Measurements from ENCODE around the gene MED13L. TPM values are rescaled to one million over a fixed set of nuclear protein-coding genes. Genes with fewer than 3 reads are reported as not detected.
A peak's percentile ranks its signal among the peaks of the same experiment; 100 is the strongest.

The MED13L gene
- polyA plus RNA-seq, 1 donor (not counting 4 experiments of a cell fraction or from before 2014, with no cell fraction given), result 31.7 TPM

DNA sequence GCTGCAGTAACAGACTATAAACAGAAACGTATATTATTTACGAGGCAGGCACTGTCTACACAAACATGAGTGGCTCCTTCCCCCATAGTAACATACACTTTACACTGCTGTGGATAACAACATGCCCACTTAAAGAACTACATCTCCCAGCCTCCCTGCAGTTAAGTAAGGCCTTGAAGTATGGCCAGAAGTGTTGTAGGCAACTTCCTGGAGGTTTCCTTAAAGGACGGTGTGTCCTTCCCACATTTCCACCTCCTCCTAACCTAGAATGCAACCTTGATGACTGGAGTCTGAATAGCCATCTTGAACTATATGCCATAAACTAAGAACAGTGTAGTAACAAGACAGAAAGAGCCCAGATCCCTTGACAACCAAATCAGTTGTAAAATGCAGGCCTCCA, 20.3 kb downstream of the MED13L start:
- DNase-seq (ENCODE audit: low read depth, low spot score), result no peak
- peaks cover 16% of the 10 kb centered on the region for H4K20me1 ChIP-seq (ENCODE audit: control insufficient read depth, extremely low read depth, insufficient read depth, low read length)
- H3K9me3 ChIP-seq (ENCODE audit: control insufficient read depth, low read depth, low read length), result no peaks in the 10 kb centered on the region
- H3K4me1 ChIP-seq (ENCODE audit: control insufficient read depth, extremely low read depth, insufficient read depth, low read length), result peaks cover 12% of the 10 kb centered on the region
- H3K27me3 ChIP-seq (ENCODE audit: control insufficient read depth, extremely low read depth, insufficient read depth, low read length), result no peaks in the 10 kb centered on the region
- peaks cover 99% of the 10 kb centered on the region for H3K79me2 ChIP-seq (ENCODE audit: control insufficient read depth, insufficient read depth, low read length)
- TF ChIP-seq CTCF (optimal IDR thresholded peaks at IDR 0.05 in 1 of 3, IDR thresholded peaks at IDR 0.05 in 1 of 3, conservative IDR thresholded peaks at IDR 0.05 in 1 of 3; ENCODE audit: extremely low read depth in 1 of 3, insufficient read depth in 2 of 3, low read length in 3 of 3) (no peak), EZH2 (IDR thresholded peaks at IDR 0.05; ENCODE audit: low read length) (no peak)
- dilution Hi-C loops (cut with MboI; ENCODE audit: extremely low pct_ligation_motif_present, low sequenced_read_pairs), result no loop called here
- H3K4me3 ChIP-seq (ENCODE audit: control insufficient read depth in 2 of 3, extremely low read depth in 1 of 3, insufficient read depth in 2 of 3, low read depth in 1 of 3, low read length in 3 of 3), result no peak overlapping the region
- H2AFZ ChIP-seq (ENCODE audit: control insufficient read depth, low read length), result peak overlapping the region; percentile 37
- peak; percentile 58 for FAIRE-seq
- H3K9ac ChIP-seq (ENCODE audit: control insufficient read depth, extremely low read depth, insufficient read depth, low read length), result no peak overlapping the region
- H3K27ac ChIP-seq (ENCODE audit: control insufficient read depth, insufficient read depth, low read length), result peak overlapping the region; percentile 43
- peak overlapping the region; percentile 54 for H3K4me2 ChIP-seq (ENCODE audit: control insufficient read depth, extremely low read depth, insufficient read depth, low read depth, low read length)
- no peaks in the 10 kb centered on the region for H3K36me3 ChIP-seq (ENCODE audit: control insufficient read depth in 2 of 2, extremely low read depth in 1 of 2, insufficient read depth in 2 of 2, low read length in 2 of 2)
- H3K9me1 ChIP-seq (ENCODE audit: control insufficient read depth, extremely low read depth, insufficient read depth, low read length), result peaks cover 4% of the 10 kb centered on the region

DNA sequence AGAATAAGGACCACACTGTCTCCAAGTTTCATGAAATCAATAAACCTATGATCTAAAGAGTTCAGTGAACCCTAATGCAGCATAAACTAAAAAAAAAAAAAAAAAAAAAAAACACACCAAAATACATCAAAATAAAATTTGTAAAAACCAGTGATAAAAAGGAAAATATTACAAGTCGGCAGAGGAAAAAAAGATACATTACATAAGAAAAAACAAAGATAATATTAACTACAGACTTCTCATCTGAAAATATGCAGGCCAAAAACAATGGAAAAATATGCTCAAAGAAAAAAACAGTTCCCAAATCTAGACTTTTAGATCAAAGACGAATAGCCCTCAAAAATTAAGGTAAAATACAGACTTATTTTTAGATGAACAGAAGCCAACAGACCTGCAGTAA, 27.6 kb downstream of the MED13L start:
- Histone ChIP-seq H3K4me1 (ENCODE audit: control insufficient read depth, extremely low read depth, insufficient read depth, low read length) (no peaks in the 10 kb centered on the region), H3K36me3 (ENCODE audit: control insufficient read depth in 2 of 2, extremely low read depth in 1 of 2, insufficient read depth in 2 of 2, low read length in 2 of 2) (no peaks in the 10 kb centered on the region), H3K27me3 (ENCODE audit: control insufficient read depth, extremely low read depth, insufficient read depth, low read length) (no peaks in the 10 kb centered on the region), H2AFZ (ENCODE audit: control insufficient read depth, low read length) (no peak overlapping the region), H3K4me2 (ENCODE audit: control insufficient read depth, extremely low read depth, insufficient read depth, low read depth, low read length) (no peak overlapping the region), H3K9me3 (ENCODE audit: control insufficient read depth, low read depth, low read length) (no peaks in the 10 kb centered on the region), H3K79me2 (ENCODE audit: control insufficient read depth, insufficient read depth, low read length) (peaks cover 96% of the 10 kb centered on the region), H3K9me1 (ENCODE audit: control insufficient read depth, extremely low read depth, insufficient read depth, low read length) (no peaks in the 10 kb centered on the region), H3K27ac (ENCODE audit: control insufficient read depth, insufficient read depth, low read length) (no peak overlapping the region), H4K20me1 (ENCODE audit: control insufficient read depth, extremely low read depth, insufficient read depth, low read length) (peaks cover 24% of the 10 kb centered on the region), H3K4me3 (ENCODE audit: control insufficient read depth in 2 of 3, extremely low read depth in 1 of 3, insufficient read depth in 2 of 3, low read depth in 1 of 3, low read length in 3 of 3) (no peak overlapping the region), H3K9ac (ENCODE audit: control insufficient read depth, extremely low read depth, insufficient read depth, low read length) (no peak overlapping the region)
- TF ChIP-seq EZH2 (IDR thresholded peaks at IDR 0.05; ENCODE audit: low read length) (no peak), CTCF (optimal IDR thresholded peaks at IDR 0.05 in 1 of 3, IDR thresholded peaks at IDR 0.05 in 1 of 3, conservative IDR thresholded peaks at IDR 0.05 in 1 of 3; ENCODE audit: extremely low read depth in 1 of 3, insufficient read depth in 2 of 3, low read length in 3 of 3) (no peak)
- dilution Hi-C loops (cut with MboI; ENCODE audit: extremely low pct_ligation_motif_present, low sequenced_read_pairs), result no loop called here
- FAIRE-seq (no peak), DNase-seq (ENCODE audit: low read depth, low spot score) (no peak)

All from keratinocyte (primary cell).